Limb (tissue), 2 donors: ENCODE results near the gene GPR143.
"Not testable (repeated sequence)": the region's sequence is repeated elsewhere in the genome, so short reads cannot be mapped to it uniquely, and the experiment has no call there.

Experiments
- DNase-seq, 2 donors: peaks; one replicate each; pipeline ENCODE4 v3.0.0-alpha.2; 2016; ENCODE audit errors: extremely low spot score in 2 of 2

GPR143 gene

DNA sequence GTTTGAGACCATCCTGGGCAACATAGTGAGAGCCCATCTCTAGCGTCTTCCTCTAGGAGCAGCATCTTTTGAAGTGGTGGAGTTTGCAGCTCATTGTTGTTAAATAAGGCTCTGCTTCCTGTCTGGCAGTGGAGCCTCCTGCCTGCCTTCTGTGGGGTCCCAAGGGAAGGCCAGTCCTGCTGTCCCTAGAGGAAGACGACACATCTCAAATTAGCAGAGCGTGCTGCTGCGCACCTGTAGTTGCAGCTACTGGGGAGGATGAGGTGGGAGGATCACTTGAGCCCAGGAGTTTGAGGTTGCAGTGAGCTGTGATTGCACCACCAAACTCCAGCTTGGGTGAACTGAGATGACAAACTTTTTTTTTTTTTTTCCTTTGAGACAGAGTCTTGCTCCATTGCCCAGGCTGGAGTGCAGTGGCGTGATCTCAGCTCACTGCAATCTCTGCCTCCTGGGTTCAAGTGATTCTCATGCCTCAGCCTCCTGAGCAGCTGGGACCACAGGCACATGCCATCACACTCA is 2.7 kb upstream of the GPR143 start:
- not testable (repeated sequence) for DNase-seq

DNA sequence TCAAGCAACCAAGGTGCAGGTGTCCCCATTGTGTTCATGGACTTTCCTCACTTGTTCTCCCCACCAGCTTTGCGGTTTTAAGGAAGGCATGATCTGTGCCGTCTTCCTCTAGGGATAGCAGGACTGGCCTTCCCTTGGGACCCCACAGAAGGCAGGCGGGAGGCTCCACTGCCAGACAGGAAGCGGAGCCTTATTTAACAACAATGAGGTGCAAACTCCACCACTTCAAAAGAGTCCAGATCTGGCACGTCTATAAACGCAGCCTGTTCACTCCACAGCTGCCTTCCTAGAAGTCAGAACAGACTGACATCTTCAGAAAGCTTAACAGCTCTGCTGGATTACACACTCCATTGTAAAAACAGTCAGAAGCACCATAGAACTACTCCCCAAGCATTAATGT is 1.7 kb upstream of the GPR143 start:
- no peak for DNase-seq

DNA sequence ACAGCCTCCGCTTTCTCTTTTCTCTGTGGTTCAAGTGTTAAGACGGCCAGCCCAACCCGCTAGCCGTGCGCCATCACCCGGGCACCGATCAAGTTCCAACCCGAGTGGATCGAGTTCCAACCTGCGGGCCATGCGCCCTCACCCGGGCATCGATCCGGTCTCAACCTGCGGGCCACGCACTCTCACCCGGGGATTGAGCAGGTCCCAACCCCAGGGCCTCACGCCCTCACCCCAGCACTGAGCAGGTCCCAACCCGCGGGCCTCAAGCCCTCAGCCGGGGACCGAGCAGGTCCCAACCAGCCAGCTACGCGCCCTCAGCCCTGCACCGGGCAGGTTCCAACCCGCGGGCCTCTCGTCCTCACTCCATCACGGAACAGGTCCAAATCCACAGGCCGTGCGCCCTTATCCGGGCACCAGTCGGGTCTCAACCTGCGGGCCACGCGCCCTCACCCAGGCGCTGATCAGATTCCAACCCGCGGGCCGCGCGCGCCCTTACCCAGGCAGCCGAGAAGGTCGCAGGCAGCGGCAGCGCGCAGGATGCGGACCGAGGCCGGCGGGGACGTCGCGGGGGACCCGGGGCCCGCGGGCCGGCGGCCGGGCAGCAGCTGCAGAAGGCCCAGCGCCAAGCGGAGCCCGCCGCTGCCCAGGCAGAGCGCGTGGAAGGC is 443 bp downstream of the GPR143 start:
- peak in 1 of 2 donors; percentile 37 for DNase-seq

DNA sequence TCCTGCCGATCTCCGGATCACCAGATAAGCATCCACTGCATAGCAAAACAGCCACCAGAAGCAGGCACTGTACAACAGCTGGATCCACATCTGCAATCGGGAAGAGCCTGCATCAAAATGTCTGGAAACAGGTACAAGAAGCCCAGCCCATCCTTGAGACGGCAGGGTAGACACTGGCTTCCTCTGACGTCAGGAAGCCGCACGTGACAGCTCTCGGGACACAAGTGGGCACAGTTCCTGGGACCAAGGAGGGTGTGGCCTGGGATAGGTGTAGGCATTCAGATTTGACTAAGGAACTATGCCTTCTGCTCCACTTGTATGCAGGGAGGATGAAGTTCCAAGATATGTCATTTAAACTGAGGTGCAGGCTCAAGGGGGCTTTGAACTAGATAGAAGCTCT is 6.3 kb downstream of the GPR143 start:
- no peak for DNase-seq

DNA sequence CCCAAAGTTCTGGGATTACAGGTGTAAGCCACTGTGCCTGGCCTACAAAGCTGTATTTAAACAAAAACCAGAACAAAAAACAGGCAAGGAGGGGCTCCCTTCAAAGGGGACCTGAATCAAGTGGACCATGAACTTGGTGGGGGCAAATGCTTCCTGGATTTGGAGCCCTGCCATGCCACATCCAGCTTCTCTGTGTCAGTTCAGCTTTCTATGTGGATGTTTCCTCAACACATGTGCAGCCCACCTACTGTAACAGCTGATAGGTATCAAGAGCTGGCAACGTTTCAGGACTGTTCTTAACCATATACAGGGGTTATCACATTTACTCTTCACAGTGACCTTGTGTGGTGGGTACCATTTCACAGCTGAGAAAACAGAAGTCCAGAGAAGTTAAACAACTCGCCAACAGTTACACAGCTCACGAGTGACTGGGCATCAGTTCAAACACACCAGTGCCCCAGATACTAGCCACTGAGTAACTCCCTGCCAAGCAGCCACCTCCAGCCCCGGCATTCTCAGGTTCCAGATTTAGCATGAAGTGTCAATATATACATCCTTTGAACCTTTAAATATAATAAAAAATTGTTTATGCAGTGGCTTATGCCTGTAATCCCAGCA is 7.5 kb downstream of the GPR143 start:
- no peak for DNase-seq

DNA sequence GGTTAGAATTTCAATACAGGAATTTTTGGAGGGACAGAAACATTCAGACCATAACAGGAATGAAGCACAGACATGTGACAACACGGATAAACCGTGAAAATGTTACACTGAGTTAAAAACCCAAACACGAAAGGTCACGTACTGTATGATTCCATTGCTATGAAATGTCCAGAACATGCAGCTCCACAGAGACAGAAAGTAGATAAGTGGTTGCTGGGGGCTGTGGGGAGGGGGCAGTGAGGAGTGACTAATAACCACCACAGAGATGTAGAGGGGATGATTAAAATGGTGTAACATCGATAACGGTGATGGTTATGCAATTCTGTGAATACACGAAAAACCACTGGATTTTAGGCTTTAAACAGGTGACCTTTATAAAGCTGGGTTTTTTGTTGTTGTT is 8.3 kb downstream of the GPR143 start:
- DNase-seq, result no peak

DNA sequence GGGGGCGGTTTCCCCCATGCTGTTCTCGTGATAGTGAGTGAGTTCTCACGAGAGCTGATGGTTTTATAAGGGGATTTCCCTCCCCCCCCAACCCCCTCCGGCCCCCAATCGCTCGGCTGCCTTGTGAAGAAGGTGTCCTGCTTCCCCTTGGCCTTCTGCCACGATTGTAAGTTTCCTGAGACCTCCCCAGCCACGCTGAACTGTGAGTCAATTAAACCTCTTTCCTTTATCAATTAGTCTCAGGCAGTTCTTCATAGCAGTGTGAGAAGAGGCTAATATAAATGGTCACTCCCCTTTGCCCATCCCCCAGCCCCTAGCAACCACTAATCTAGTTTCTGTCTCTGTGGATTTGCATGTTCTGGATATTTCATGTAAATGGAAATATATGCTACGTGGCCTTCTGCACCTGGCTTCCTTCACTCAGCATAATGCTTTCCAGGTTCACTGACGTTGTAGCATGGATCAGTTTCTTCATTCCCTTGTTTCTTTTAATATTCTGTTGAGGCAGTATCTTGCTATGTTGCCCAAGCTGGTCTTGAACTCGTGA is 16.4 kb downstream of the GPR143 start:
- DNase-seq, result no peak

DNA sequence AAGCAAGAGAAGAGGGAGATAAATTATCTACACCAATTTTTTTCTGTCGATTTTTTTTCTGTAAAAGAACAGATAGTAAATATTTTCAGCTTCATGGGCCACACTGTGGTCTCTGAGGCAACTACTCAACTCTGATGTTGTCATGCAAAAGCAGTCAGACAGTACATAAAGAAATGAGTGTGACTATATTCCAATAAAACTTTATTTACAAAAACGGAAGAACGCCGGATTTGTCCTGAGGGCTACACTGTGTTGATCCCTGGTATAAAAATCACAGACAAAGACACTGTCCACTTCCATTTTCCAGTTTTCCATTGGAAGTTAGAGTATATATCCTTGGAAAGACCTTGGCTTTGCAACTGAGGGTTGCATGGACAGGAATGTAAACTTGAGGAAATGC is 18.0 kb downstream of the GPR143 start:
- DNase-seq, result no peak

DNA sequence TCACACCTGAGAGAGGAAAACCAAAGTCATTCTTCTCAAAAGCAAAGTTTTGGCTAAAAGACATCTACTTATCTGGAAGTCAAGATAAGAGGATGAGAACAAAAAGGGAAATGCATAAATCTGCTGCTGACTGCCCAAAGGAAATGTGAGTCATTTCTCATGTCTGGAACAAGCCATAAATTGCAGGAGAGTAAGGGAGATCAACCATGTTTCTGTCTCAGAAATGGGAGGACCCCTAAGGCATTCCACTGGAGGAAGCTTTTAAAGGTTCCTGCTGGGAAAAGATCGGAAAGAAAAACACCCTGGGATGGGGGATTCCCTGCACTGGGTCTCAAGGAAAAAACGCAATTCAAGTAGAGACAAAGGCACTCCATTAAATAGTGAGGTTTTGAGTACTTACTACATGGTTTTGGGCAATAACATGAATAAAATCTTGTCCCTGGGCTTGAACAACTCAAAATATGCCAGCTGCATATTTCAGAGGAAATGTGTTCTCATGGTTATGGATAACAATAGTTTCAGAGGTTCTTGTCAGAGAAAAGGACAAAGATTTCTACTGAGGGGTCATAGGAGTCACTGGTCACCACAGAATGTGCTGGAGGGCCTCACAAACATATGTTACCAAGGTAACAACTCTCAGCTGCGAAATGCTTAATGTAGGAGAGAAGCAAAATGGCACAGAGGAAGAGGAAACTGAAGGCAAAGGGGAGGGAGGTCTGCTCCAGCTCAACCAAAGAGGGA is 19.3 kb downstream of the GPR143 start:
- no peak for DNase-seq

DNA sequence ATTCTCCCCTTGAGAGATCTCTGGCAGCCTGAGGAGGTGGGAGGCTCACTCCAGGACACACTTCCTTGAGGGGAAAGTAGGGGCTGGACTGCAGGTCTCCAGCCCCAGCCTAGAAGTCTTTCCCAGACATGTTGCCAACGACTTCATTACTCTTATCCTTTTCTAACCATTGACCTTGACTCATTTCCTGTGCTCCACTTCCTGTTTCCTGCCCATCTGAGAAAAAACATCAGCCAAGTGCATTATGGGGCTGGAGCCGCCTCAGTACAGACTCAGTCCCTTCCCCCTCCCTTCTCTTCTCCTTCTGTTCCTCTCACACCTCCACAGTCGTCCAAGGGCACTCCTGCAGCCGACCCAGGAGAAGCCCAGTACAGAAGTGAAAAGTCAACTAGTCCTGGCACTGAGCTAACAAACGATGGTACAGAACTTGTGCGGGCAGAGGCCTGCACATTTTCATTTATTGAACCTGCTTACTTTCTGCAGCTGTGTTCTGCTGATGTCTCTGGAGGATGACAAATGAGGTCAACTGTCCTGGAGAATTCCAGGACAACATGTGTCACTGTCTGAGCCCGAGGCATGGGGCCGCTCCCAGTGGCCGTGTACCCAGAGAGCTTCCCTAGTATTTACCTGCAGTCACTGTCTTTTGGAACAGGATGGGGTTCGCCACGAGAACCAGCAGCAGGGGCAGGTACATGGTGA is 20.1 kb downstream of the GPR143 start:
- DNase-seq, result no peak

DNA sequence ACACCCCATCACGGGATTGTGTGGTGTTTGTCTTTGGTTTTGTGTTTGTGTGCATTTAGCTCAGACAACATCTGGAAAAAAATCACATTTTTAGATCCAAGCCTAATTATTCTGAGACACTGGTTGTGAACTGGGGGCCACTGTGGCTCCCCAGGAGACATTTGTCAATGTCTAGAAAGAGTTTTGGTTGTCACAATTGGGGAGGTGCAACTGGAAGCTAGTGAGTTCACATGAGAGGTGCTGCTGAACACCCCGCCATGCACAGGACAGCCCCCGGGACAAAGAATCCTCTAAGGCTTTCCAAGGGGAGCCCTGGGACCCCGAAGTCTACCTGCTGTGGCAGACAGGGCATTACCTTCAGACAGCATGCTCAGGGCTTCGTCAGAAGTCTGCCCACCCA is 26.5 kb downstream of the GPR143 start:
- DNase-seq, result no peak

DNA sequence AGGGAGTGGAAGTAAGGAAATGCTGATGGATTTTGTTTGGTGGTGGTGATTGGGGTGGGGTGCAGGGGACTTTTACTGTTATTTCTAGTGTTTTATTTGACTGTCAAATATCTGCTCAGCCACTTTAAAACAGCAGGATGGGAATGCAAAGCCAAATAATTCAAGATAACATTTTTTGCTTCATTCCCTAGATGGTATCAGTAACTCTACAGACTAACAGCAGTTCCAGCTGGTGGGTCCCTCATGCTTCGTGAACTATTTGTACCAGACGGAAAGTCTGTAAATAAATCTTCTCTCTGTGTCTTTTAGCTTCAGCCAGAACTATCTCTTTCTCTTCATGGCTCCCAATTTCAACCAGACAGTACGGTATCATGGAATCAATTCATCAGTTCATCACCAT is 27.5 kb downstream of the GPR143 start:
- DNase-seq, result no peak

DNA sequence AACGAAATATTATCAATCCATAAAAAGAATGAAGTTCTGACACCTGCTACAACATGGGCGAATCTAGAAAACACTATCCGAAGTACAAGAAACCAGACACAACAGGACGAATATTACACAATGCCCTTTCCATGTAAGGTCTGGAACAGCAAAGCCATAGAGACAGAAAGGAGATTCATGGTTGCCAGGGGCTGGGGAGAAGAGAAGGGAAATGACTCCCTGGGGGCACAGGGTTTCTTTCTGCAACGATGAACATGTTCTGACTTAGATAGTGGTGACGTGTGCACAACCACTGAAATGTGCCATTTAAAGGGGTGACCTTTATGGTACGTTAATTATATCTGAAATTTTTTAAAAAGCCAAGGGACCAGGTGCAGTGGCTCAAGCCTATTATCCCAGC is 28.3 kb downstream of the GPR143 start:
- no peak for DNase-seq

DNA sequence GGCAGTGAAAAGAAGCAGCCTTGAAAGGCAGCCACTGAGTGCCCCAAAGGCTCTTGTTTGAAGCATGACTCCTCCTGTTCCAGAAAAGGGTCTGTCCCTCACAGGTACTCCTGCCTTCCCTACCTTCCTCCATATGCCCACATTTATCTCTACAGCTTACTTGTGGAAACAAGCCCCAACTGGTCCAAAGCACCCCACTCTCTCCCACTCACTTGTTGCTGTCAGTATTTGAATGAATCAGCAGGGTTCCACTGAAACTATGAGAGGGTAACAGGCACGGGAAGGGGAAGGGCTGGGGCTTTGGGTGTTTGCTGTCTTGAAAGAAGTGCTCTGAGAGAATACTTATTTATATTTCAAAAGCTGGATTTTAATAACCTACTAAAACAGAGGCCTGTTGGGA is 34.9 kb downstream of the GPR143 start:
- DNase-seq, result no peak

DNA sequence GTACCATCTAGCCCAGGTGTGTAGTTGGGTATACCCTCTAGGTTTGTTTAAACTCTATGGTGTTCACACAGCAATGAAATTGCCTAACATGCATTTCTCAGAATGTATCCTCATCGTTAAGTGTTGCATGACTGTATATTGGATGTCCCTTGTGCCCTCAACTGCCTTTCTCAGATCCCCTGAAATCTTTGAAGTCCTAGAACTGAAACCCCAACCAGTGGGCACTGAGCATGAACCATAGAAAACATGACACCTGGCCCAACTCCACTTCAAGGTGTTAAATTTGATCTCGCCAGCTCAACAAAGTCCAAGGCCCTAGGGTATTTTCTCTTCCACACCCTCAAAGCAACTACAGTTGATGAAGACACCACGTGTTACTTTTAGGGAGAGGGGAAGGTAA is 35.6 kb downstream of the GPR143 start:
- DNase-seq, result no peak

DNA sequence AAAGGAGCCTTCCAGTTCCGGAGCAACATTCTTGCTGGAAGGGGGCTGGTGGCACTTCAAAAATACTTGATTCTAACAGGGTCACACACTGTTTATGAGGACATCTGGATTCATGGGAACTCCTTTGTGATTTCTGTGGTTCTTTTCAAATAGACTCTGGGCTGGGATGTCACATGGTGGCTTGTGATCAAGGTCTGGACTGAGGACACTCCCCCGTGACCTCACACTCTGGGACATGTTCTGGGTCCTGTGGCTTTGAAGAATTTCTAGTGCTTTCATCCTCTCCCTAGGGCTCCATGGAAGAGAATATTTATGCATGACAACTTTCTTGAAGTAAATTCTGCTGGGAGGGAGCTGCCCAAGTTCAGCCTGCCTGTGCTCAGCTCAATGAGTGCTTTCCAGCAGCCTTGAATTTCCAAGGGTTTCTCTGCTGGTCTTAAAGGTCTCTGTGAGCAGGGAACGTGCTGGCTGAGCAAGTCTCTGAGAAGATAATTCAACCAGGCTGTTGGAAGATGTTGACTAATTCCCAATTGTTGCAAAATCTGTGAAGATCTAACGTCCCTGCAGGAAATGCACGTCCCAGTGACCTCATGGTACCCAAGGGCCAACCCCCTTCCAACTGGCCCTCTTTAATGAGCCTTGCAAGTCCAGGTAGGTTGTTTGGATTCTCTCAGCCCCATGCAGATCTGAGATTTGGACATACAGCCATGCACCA is 36.3 kb downstream of the GPR143 start:
- DNase-seq, result no peak

DNA sequence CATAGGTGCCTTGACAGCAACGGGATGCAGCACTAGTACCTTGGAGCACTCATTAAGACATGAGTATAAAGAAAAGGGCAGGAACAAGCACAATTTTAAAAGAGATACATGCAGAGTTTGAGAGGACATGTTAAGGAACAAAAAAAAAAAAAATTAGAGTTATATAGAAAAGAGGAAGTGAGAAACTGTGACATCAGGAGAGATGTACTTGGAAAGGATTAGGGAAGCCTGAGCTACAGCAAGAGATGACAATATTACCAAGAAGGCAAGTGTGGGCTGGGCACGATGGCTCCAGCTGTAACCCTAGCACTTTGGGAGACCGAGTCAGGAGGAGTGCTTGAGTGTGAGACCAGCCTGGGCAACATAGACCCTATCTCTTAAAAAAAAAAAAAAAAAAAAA is 37.4 kb downstream of the GPR143 start:
- no peak for DNase-seq

DNA sequence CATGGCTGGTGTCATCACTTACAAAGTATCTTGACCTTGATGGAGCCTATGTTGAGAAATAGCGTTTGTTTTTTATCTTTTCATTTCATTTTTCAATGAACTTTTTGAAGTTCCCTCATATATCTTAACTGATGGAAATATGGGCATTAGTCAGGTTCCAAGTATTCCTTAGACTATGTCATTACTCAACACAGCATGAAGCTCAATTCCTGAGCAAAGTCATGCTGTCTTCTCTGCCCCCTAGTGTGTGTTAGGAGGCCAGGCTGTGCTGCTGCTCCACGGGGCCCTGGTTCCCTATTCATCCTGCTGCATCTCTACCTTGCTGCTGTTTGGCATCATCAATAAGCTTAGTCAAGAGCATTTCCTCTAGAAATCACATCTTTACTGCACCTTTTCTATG is 40.9 kb downstream of the GPR143 start:
- DNase-seq, result no peak

DNA sequence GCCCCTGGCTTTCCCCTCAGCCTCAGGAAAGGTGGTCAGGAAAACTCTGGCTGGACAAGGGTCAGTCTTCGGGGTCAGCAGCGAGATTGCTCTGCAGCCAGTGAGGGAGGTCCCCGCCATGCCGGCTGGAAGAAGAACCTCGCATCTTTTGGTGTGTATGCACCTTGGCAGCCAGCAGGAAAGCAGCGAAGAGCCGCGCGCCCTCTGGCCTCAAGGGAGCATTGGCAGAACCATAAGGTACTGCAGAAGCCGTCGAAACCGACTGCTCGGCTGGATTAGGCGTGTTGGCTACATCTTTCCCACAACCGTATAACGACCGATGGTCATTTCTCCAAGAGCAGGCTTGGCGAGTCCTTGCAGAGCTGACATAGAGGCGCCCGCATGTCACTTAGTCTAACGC is 48.3 kb downstream of the GPR143 start:
- DNase-seq, result no peak

DNA sequence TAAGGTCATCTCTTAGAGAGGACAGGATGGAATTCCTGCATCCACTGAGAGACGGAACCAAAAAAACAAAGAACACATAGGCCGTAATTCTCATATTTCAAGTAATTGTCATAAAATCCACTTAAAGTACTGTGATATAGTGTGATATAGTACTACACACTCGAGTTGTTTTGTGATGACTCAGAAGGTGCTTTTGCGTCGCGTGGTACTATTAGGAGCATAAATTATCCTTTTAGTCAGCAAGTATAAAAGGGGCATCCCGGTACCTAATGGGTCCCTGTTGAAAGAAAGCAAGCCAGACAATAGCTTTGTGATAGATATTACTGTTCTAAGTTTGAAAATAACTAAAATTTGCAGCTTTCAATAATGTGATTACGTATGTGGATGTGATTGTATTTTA is 55.3 kb downstream of the GPR143 start:
- no peak for DNase-seq

DNA sequence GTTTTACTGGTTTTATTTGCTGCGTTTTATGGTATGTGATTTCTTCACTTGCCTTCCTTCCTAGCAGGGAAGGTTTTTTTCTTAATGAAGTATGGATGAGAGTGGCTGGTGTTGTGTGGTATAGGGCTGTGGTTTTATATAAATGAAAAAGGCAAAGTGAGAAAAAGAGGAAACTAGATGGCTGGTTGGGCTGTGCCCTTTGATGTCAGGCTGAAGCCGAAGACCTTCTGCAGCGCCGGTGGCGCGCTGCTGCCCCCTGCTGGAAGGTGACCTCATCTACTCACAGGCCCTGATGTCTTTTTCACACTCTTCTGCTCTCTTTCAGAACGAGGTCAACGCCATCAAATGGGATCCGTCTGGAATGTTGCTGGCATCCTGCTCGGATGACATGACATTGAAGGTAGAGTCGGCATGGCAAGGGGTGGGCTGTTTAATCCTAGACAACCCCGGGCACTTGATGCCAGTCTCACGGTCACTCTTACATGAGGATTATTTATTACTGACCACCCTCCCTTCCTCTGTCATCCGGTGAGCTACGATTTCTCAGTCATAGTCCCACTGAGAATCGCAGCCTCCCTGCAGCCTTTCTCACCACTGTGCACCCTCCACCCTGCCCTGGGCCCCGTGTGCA is 56.6 kb downstream of the GPR143 start:
- DNase-seq, result peak; percentile 40 to 85
